HG02981 (cell line): ENCODE measurements around the gene TTLL11.

ENCODE experiments used
- ATAC-seq: cut with Tn5 transposase; IDR thresholded peaks from one replicate; pipeline ENCODE4 v1.9.1; 2021; ENCODE audit warnings: mild to moderate bottlenecking, moderate library complexity; ENCODE audit not compliant: unreplicated experiment

The TTLL11 gene

GRCh38 chr9:122053567-122054350, 39.3 kb downstream of the TTLL11 start:
- no peak for ATAC-seq

GRCh38 chr9:122053064-122053463, 40.0 kb downstream of the TTLL11 start:
- ATAC-seq: no peak

- ATAC-seq: peak; percentile 62
These were observed 41.5 kb downstream of the TTLL11 start for GRCh38 chr9:122051351-122052321.

GRCh38 chr9:122050167-122050566, 42.9 kb downstream of the TTLL11 start:
- ATAC-seq: no peak

- ATAC-seq: no peak
These were observed 51.1 kb downstream of the TTLL11 start for GRCh38 chr9:122042056-122042455.

- ATAC-seq: no peak
These were observed 52.4 kb downstream of the TTLL11 start for GRCh38 chr9:122040561-122041242.

GRCh38 chr9:122039234-122039633, 53.9 kb downstream of the TTLL11 start:
- ATAC-seq: no peak

GRCh38 chr9:122036988-122037387, 56.1 kb downstream of the TTLL11 start:
- no peak for ATAC-seq

- no peak for ATAC-seq
These were observed 56.7 kb downstream of the TTLL11 start for GRCh38 chr9:122036408-122036807.

GRCh38 chr9:122033775-122034373, 59.2 kb downstream of the TTLL11 start:
- no peak for ATAC-seq

- no peak for ATAC-seq
These were observed 60.8 kb downstream of the TTLL11 start for GRCh38 chr9:122032346-122032745.

- ATAC-seq: no peak
These were observed 61.3 kb downstream of the TTLL11 start for GRCh38 chr9:122031776-122032175.

- ATAC-seq: no peak
These were observed 62.0 kb downstream of the TTLL11 start for GRCh38 chr9:122031157-122031556.

- ATAC-seq: no peak
These were observed 62.8 kb downstream of the TTLL11 start for GRCh38 chr9:122030357-122030756.

GRCh38 chr9:122029898-122030297, 63.2 kb downstream of the TTLL11 start:
- no peak for ATAC-seq

GRCh38 chr9:122028089-122028488, 65.0 kb downstream of the TTLL11 start:
- ATAC-seq: no peak

- no peak for ATAC-seq
These were observed 72.7 kb downstream of the TTLL11 start for GRCh38 chr9:122020398-122020797.

- no peak for ATAC-seq
These were observed 76.4 kb downstream of the TTLL11 start for GRCh38 chr9:122016744-122017143.

- ATAC-seq: no peak
These were observed 76.8 kb downstream of the TTLL11 start for GRCh38 chr9:122016309-122016708.

- ATAC-seq: no peak
These were observed 77.8 kb downstream of the TTLL11 start for GRCh38 chr9:122015170-122015821.
